ENCODE measurements around the gene PCDHA5.

The PCDHA5 gene

DNA sequence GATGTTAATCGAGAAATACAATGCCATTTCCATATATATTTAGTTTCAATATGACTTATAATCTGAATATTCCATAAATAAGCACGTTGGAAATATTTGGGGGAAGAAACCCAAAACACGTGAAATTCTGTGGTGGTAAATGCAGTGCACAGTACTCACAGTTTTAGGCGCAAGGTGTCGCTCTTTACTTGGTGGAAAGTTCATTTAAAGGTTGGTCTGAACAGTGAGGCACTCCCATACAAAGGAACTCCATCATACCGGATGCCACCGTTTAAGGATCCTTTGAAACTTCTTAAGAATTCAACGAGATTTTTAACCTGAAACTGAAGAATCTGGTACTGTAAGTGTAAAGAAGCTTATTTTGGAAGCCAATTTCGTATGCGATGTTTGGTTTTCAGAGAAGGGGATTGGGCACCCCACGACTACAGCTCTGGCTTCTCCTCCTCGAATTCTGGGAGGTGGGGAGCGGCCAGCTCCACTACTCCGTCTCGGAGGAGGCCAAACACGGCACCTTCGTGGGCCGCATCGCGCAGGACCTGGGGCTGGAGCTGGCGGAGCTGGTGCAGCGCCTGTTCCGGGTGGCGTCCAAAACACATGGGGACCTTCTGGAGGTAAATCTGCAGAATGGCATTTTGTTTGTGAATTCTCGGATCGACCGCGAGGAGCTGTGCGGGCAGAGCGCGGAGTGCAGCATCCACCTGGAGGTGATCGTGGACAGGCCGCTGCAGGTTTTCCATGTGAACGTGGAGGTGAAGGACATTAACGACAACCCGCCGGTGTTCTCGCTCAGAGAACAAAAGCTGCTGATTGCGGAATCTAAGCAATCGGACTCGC lies 47.5 kb downstream of the PCDHA5 start, which contains the start of gene PCDHA11:
Gene PCDHA11, plus strand, starts transcription at position 237 of the 834 bp plus-strand sequence. Its CDS starts 147 bp downstream, at position 384.
- DNase-seq, result no peak

DNA sequence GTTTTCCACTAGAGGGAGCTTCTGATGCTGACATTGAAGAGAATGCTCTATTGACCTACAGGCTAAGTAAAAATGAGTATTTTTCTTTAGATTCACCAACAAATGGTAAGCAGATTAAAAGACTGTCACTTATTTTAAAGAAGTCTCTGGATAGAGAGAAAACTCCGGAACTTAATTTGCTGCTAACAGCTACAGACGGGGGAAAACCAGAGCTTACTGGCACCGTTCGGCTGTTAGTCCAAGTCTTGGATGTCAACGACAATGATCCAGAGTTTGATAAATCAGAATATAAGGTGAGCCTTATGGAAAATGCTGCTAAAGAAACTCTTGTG lies 48.1 kb downstream of the PCDHA5 start:
- DNase-seq, result no peak

DNA sequence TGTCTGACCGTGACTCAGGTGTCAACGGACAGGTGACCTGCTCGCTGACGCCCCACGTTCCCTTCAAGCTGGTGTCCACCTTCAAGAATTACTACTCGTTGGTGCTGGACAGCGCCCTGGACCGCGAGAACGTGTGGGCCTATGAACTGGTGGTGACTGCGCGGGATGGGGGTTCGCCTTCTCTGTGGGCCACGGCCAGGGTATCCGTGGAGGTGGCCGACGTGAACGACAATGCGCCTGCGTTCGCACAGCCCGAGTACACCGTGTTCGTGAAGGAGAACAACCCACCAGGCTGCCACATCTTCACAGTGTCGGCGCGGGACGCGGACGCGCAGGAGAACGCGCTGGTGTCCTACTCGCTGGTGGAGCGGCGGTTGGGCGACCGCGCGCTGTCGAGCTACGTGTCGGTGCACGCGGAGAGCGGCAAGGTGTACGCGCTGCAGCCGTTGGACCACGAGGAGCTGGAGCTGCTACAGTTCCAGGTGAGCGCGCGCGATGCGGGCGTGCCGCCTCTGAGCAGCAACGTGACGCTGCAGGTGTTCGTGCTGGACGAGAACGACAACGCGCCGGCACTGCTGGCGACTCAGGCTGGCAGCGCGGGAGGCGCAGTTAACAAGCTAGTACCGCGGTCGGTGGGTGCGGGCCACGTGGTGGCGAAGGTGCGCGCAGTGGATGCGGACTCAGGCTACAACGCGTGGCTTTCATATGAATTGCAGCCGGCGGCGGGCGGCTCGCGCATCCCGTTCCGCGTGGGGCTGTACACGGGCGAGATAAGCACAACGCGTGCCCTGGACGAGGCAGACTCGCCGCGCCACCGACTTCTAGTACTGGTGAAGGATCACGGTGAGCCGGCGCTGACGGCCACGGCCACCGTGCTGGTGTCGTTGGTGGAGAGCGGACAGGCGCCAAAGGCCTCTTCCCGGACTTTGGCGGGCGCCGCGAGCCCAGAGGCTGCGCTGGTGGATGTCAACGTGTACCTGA lies 49.1 kb downstream of the PCDHA5 start:
- no peak for DNase-seq

All from AML-193 (cell line).